Measurements from ENCODE around the gene SVOP. TPM values are rescaled to one million over a fixed set of nuclear protein-coding genes. Genes with fewer than 3 reads are reported as not detected.

Gene SVOP
- not detected in 2 replicates for total RNA-seq

DNA sequence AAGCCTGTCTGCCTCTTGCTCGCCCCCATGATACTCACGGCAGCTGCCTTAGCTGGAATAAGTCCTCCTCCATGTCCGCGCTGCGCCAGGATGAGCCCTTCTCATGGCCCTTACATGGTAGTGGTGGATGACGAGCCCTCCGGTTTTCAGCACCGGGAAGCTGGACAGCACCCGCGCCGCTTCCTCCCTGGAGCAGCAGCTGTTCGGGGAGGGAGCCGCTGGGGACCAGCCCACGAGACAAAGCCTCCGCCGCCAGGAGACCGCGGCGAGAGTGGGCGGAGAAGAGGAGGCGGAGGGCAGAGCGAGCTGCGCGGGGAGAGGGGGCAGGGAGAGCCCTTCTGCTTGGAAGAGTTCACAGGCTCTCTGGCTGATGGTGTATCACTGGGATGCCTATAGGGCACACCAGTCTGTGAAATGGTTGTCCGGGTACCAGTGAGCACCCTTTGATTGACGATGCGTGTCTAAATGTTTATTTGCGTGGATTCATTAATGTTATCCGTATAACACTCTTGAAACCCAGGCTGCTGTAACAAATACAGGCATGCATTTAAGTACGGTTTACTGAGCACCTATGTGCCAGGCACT is at the start of gene SVOP:
Gene SVOP (minus strand): TSS at position 273 of the 585 bp plus-strand sequence. CDS start 200 bp downstream, at position 73.

GRCh38 chr12:109052414-109053323 is 31.8 kb upstream of the SVOP start, which contains the start of gene USP30:
Gene USP30, plus strand, starts transcription at chr12:109052576. Its CDS starts 103 bp downstream, at chr12:109052679.

GRCh38 chr12:108879615-108880254 is 141.1 kb downstream of the SVOP start, which contains the start of gene DAO:
Gene DAO, plus strand, starts transcription at chr12:108880092. Its CDS starts 4,915 bp downstream, at chr12:108885007.

Other genes with a start within 250 kb of the SVOP start
- 6.8 and 12.3 TPM in 2 replicates for gene SSH1, start 163.5 kb downstream of the SVOP start, total RNA-seq
- not detected in 2 replicates for gene DAO, start 141.0 kb downstream of the SVOP start, total RNA-seq
- 4.1 and 5.2 TPM in 2 replicates for gene USP30, start 31.5 kb upstream of the SVOP start, total RNA-seq
- 13.0 and 15.3 TPM in 2 replicates for gene ALKBH2, start 72.4 kb upstream of the SVOP start, total RNA-seq
- 24.4 and 39.1 TPM in 2 replicates for gene UNG, start 76.5 kb upstream of the SVOP start, total RNA-seq
- gene ACACB, start 95.5 kb upstream of the SVOP start, total RNA-seq, result 0.32 and 2.3 TPM in 2 replicates

Data from epithelial cell of umbilical artery (primary cell).